Gastrocnemius medialis (tissue), 4 donors: ENCODE results near the gene EFNA5. TPM values are rescaled to one million over a fixed set of nuclear protein-coding genes. Genes with fewer than 3 reads are reported as not detected.

Experiments
- ATAC-seq, 2 donors: fragments of 150-250 bp; one replicate each; pipeline ENCODE4 v1.9.1; 2016
- DNase-seq, 2 donors: peaks; one replicate each; pipeline ENCODE4 v3.0.0-alpha.2; 2019
- H3K27ac ChIP-seq, 4 donors: fragments of 200-600 bp; sonication (generic); 1 replicate in 1 of 4; 2 replicates in 3 of 4; pipeline ENCODE4 v1.5.1; 2016 to 2018; ENCODE audit warnings: mild to moderate bottlenecking in 2 of 4, moderate library complexity in 1 of 4
- H3K27me3 ChIP-seq, 3 donors: fragments of 200-600 bp; sonication (generic) in 2 of 3; 1 replicate in 1 of 3; 2 replicates in 2 of 3; pipeline versions ENCODE4 v1.5.1 to v1.6.0; 2016 to 2019; ENCODE audit warnings: mild to moderate bottlenecking in 1 of 3, moderate library complexity in 1 of 3
- H3K36me3 ChIP-seq, 2 donors: fragments of 200-600 bp; sonication (generic) in 1 of 2; one replicate each; pipeline ENCODE4 v1.5.1; 2017 to 2018
- H3K4me1 ChIP-seq, 2 donors: fragments of 200-600 bp; sonication (generic) in 1 of 2; one replicate each; pipeline ENCODE4 v1.5.1; 2016 to 2017; ENCODE audit warnings: mild to moderate bottlenecking in 2 of 2
- H3K4me3 ChIP-seq, 4 donors: fragments of 200-600 bp; sonication (generic) in 3 of 4; 1 replicate in 1 of 4; 2 replicates in 3 of 4; pipeline ENCODE4 v1.5.1; 2016 to 2019; ENCODE audit warnings: mild to moderate bottlenecking in 2 of 4
- H3K9me3 ChIP-seq, 3 donors: fragments of 200-600 bp; sonication (generic) in 2 of 3; 1 replicate in 1 of 3; 2 replicates in 2 of 3; pipeline ENCODE4 v1.5.1; 2016 to 2019
- CTCF ChIP-seq, 5 experiments: fragments of 450-650 bp in 3 of 5; fragments of 200-600 bp in 2 of 5; sonication (generic) in 2 of 5; IDR thresholded peaks in 4 of 5; conservative IDR thresholded peaks in 1 of 5; 1 replicate in 4 of 5; 2 replicates in 1 of 5; pipeline ENCODE4 v1.5.1; 2016 to 2019; ENCODE audit warnings: antibody characterized with exemption in 5 of 5, mild to moderate bottlenecking in 3 of 5, moderate library complexity in 3 of 5
- POLR2A ChIP-seq, 2 donors: fragments of 450-650 bp; IDR thresholded peaks; one replicate each; pipeline ENCODE4 v1.6.1; 2017; ENCODE audit warnings: antibody characterized with exemption in 2 of 2, mild to moderate bottlenecking in 2 of 2, moderate library complexity in 2 of 2
- in situ Hi-C, 4 donors: fragments of 200-750 bp; cut with MboI; loops; one replicate each; pipeline versions ENCODE4 v1.15.0 to v1.8.0; 2017; ENCODE audit warnings: low sequenced_read_pairs in 4 of 4
- intact Hi-C: fragments of 100-400 bp; cut with DNase I; formaldehyde crosslinking; loops from one replicate; pipeline ENCODE4 v1.15.1; 2023; ENCODE audit warnings: low total_unique reads
- total RNA-seq, 4 donors: library from RNA; depleted of rRNA; stranded (reverse); fragments of >200 nt; gene quantifications; one replicate each; pipeline versions ENCODE4 v1.1.0 to v1.2.3, GENCODE V29; 2016

Gene EFNA5
- total RNA-seq, 4 donors from 2014 or later = 0.15 to 0.62 (median 0.20) TPM; not detected in 1

GRCh38 chr5:107616213-107616612, 54.5 kb downstream of the EFNA5 start:
- intact Hi-C loops (no loop called here), in situ Hi-C loops (no loop called here)
- no peak for DNase-seq
- Histone ChIP-seq H3K36me3 (no peaks in the 10 kb centered on the region), H3K27me3 (no peaks in the 10 kb centered on the region), H3K9me3 (no peaks in the 10 kb centered on the region), H3K27ac (no peak overlapping the region), H3K4me3 (no peak overlapping the region), H3K4me1 (no peaks in the 10 kb centered on the region)
- no peak for TF ChIP-seq CTCF (IDR thresholded peaks at IDR 0.05 in 4 of 5, conservative IDR thresholded peaks at IDR 0.05 in 1 of 5)
- TF ChIP-seq POLR2A (IDR thresholded peaks at IDR 0.05) = no peak
- ATAC-seq = no peak

- H3K36me3 ChIP-seq = no peaks in the 10 kb centered on the region
- no peaks in the 10 kb centered on the region for H3K4me1 ChIP-seq
- no peak for DNase-seq
- no peaks in the 10 kb centered on the region for H3K9me3 ChIP-seq
- no peak for ATAC-seq
- intact Hi-C loops = no loop called here
- no peak overlapping the region for H3K4me3 ChIP-seq
- H3K27me3 ChIP-seq = no peaks in the 10 kb centered on the region
- no peak overlapping the region for H3K27ac ChIP-seq
- in situ Hi-C loops = no loop called here
- no peak for TF ChIP-seq CTCF (IDR thresholded peaks at IDR 0.05 in 4 of 5, conservative IDR thresholded peaks at IDR 0.05 in 1 of 5)
- TF ChIP-seq POLR2A (IDR thresholded peaks at IDR 0.05) = no peak
These were observed 55.4 kb downstream of the EFNA5 start for GRCh38 chr5:107615299-107615817.

- in situ Hi-C loops = no loop called here
- H3K36me3 ChIP-seq = no peaks in the 10 kb centered on the region
- no peak for ATAC-seq
- H3K27ac ChIP-seq = no peak overlapping the region
- H3K4me3 ChIP-seq = no peak overlapping the region
- H3K4me1 ChIP-seq = no peaks in the 10 kb centered on the region
- TF ChIP-seq POLR2A (IDR thresholded peaks at IDR 0.05) (no peak), CTCF (IDR thresholded peaks at IDR 0.05 in 4 of 5, conservative IDR thresholded peaks at IDR 0.05 in 1 of 5) (no peak)
- DNase-seq = no peak
- intact Hi-C loops = no loop called here
- H3K27me3 ChIP-seq = no peaks in the 10 kb centered on the region
- H3K9me3 ChIP-seq = no peaks in the 10 kb centered on the region
These were observed 58.2 kb downstream of the EFNA5 start for GRCh38 chr5:107612541-107612940.

- Histone ChIP-seq H3K9me3 (no peaks in the 10 kb centered on the region), H3K4me1 (no peaks in the 10 kb centered on the region), H3K27ac (no peak overlapping the region), H3K36me3 (no peaks in the 10 kb centered on the region), H3K27me3 (no peaks in the 10 kb centered on the region), H3K4me3 (no peak overlapping the region)
- in situ Hi-C loops (no loop called here), intact Hi-C loops (no loop called here)
- no peak for TF ChIP-seq POLR2A (IDR thresholded peaks at IDR 0.05)
- no peak for TF ChIP-seq CTCF (IDR thresholded peaks at IDR 0.05 in 4 of 5, conservative IDR thresholded peaks at IDR 0.05 in 1 of 5)
- ATAC-seq (no peak), DNase-seq (no peak)
These were observed 59.9 kb downstream of the EFNA5 start for GRCh38 chr5:107610798-107611197.
